AG04450 (cell line): Measurements from ENCODE around the gene C1QTNF5. TPM values are rescaled to one million over a fixed set of nuclear protein-coding genes. Genes with fewer than 3 reads are reported as not detected.

ENCODE experiments used
- CTCF ChIA-PET: fragments of 300-600, 350-600 bp; formaldehyde crosslinking; extraction: SDS; loops from one replicate; lab custom pipeline; 2022; ENCODE audit warnings: antibody characterized with exemption, inconsistent platforms; lab: Charles Lee
- POLR2A ChIA-PET: fragments of 350-600 bp; formaldehyde crosslinking; extraction: SDS; loops from one replicate; lab custom pipeline; 2021; ENCODE audit warnings: antibody characterized with exemption, inconsistent platforms; lab: Yijun Ruan, JAX
- DNase-seq: peaks from one replicate; pipeline ENCODE4 v3.0.0-alpha.2; 2011; ENCODE audit warnings: low read depth, low spot score
- H3K27ac ChIP-seq: one replicate; pipeline ENCODE4 v1.5.1; 2012; ENCODE audit warnings: low read depth, low read length, control low read depth
- H3K27me3 ChIP-seq: one replicate; pipeline ENCODE4 v1.6.0; 2012; ENCODE audit warnings: low read length; ENCODE audit not compliant: control insufficient read depth, insufficient read depth
- H3K4me3 ChIP-seq: 2 replicates; pipeline ENCODE4 v1.5.1; 2011; ENCODE audit warnings: mild to moderate bottlenecking, low read depth, low read length, control low read depth
- H3K9me3 ChIP-seq: 2 replicates; pipeline ENCODE4 v1.5.1; 2012; ENCODE audit warnings: low read length; ENCODE audit not compliant: control insufficient read depth, insufficient read depth
- CTCF ChIP-seq: IDR thresholded peaks from 2 replicates; pipeline ENCODE4 v1.5.1; 2011; ENCODE audit warnings: low read depth, low read length, control low read depth, inconsistent platforms
- polyA plus RNA-seq: library from polyadenylated mRNA; depleted of rRNA; stranded (reverse); fragments of >200 nt; gene quantifications from 2 replicates; pipeline ENCODE4 v1.2.3, GENCODE V29; 2011

C1QTNF5 gene
- polyA plus RNA-seq, 1 experiment, result 8.3 TPM

GRCh38 chr11:119350302-119350701 is 9.6 kb upstream of the C1QTNF5 start:
- Histone ChIP-seq H3K27ac (no peak overlapping the region), H3K27me3 (peaks cover 43% of the 10 kb centered on the region), H3K4me3 (no peak overlapping the region), H3K9me3 (no peaks in the 10 kb centered on the region)
- ChIA-PET CTCF (interaction anchor here (0.7 to 1.5 kb wide), 4 partner anchors 10 to 125 kb away, joined by 3 to 8 read pairs (median 7); no protein-coding TSS in a partner anchor), POLR2A (no interaction called here)
- DNase-seq, result no peak
- no peak for TF ChIP-seq CTCF

DNA sequence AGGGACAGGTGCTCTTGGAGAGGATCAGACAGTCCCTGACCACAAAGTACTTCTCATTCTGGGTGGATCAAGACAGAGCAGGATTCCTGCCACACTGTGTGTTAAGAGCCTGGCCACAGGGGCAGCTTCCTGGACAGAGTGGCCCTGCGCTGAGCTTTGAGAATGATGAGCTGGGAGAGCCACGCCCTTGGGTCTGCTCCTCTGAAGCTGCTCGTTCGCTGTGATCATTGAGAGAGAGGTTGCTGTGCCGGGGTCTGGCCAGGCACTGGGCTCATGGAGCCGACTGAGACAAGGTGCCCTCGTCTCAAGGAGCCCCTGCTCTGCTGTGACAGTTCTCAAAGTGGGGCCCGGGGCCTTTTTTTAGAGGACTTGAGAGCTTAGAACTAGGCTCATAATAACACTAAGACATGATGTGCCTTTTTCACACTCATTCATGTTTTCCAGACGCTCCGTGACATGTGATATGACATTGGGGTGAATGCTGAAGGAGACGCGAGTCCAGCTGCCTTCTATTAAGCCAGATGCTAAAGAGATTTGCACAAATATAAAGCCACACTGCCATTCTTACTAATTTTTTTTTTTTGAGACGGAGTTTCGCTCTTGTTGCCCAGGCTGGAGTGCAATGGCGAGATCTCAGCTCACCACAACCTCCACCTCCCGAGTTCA is 7.4 kb upstream of the C1QTNF5 start:
- Histone ChIP-seq H3K9me3 (no peaks in the 10 kb centered on the region), H3K4me3 (no peak overlapping the region), H3K27me3 (peaks cover 54% of the 10 kb centered on the region), H3K27ac (no peak overlapping the region)
- no peak for TF ChIP-seq CTCF
- ChIA-PET CTCF (interaction anchor here (1.3 to 2.4 kb wide), 5 partner anchors 9 to 127 kb away, joined by 3 to 31 read pairs (median 7); partner anchors contain the start of gene USP2), POLR2A (interaction anchor here (0.9 kb wide), 1 partner anchor 10 kb away, joined by 4 read pairs; no protein-coding TSS in a partner anchor)
- no peak for DNase-seq

DNA sequence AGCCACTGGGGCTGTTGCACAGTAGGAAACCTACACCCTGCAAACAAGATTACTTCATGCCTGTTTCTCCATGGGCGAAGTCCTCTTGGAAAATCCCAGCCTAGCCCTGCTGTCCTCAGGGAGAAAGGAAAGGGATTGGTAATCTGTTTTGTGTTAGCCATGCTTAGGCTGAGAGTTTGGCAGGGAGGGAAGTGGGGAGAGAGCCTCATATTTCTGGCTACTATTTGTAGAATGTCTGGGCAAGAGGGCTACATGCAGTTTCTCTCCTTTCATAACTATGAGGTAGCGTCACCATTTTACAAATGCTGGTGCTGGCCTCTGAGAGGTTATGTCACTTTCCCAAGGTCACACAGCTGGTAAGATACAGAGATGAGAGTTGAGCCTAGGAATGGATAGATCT is 6.6 kb upstream of the C1QTNF5 start:
- Histone ChIP-seq H3K27me3 (peaks cover 56% of the 10 kb centered on the region), H3K9me3 (no peaks in the 10 kb centered on the region), H3K4me3 (no peak overlapping the region), H3K27ac (no peak overlapping the region)
- no peak for DNase-seq
- ChIA-PET CTCF (interaction anchor here (1.3 to 2.4 kb wide), 5 partner anchors 8 to 128 kb away, joined by 3 to 31 read pairs (median 7); partner anchors contain the start of gene USP2), POLR2A (interaction anchor here (0.6 kb wide), 1 partner anchor 122 kb away, joined by 4 read pairs; no protein-coding TSS in a partner anchor)
- TF ChIP-seq CTCF, result no peak

DNA sequence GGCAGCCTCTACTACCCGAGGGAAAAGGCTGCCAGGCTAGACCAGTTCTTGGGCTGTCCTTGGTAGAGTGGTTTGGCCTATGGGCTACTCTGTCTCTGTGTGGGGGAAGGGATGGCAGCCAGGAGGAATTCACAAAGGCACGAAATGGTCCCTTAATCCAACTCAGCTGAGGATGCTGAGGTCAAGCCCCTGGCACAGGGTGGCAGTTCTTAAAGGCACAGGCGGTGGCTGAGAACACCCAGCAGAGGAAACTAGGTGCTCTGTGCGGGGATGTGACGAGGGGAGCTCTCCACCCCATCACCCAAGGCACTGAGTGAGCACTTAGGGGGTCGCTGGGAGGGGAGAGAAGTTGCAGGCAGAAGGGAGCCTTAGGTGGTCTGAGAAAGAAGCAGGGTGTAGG is 5.9 kb upstream of the C1QTNF5 start, which contains the start of gene MFRP:
Gene MFRP (minus strand): TSS at position 101 of the 400 bp plus-strand sequence. CDS start 192 bp downstream, outside the sequence.
- no peak within 1 kb of the TSS for H3K4me3 ChIP-seq
- ChIA-PET POLR2A (no interaction called here), CTCF (no interaction called here)
- H3K27me3 ChIP-seq, result peaks cover 52% of the 10 kb centered on the region
- no peak within 1 kb of the TSS for H3K27ac ChIP-seq
- no peaks in the 10 kb centered on the region for H3K9me3 ChIP-seq
- no peak for TF ChIP-seq CTCF
- no peak for DNase-seq

- Histone ChIP-seq H3K27ac (no peak overlapping the region), H3K27me3 (peaks cover 49% of the 10 kb centered on the region), H3K4me3 (no peak overlapping the region), H3K9me3 (no peaks in the 10 kb centered on the region)
- ChIA-PET CTCF (interaction anchor here (1.0 kb wide), 1 partner anchor 29 kb away, joined by 3 read pairs; no protein-coding TSS in a partner anchor), POLR2A (no interaction called here)
- DNase-seq, result no peak
- TF ChIP-seq CTCF, result no peak
These were observed 5.0 kb upstream of the C1QTNF5 start for GRCh38 chr11:119345685-119346084.
